K562 (cell line): ENCODE measurements around the gene DOCK3. TPM values are rescaled to one million over a fixed set of nuclear protein-coding genes. Genes with fewer than 3 reads are reported as not detected.

ENCODE experiments used
- CREM ChIP-seq: IDR thresholded peaks from 2 replicates; pipeline ENCODE4 v1.6.1; 2014; ENCODE audit warnings: antibody characterized with exemption, low read depth
- CTCF ChIP-seq, 3 experiments: IDR thresholded peaks in 2 of 3; conservative IDR thresholded peaks in 1 of 3; 2 replicates each; pipeline ENCODE4 v1.5.1; 2011 to 2012; ENCODE audit warnings: low read length in 3 of 3, mild to moderate bottlenecking in 3 of 3, control low read depth in 2 of 3, improper control_type of control experiment in 1 of 3, inconsistent platforms in 1 of 3, low read depth in 1 of 3, mixed read lengths in 1 of 3, moderate library complexity in 1 of 3; ENCODE audit not compliant: insufficient read depth in 2 of 3
- GATAD2B ChIP-seq: fragments of 450-650 bp; IDR thresholded peaks from 2 replicates; pipeline ENCODE4 v1.6.1; 2017; ENCODE audit warnings: mild to moderate bottlenecking, borderline replicate concordance
- GTF2E2 ChIP-seq: fragments of 200-800 bp; sonication (Bioruptor generic); IDR thresholded peaks from 2 replicates; pipeline ENCODE4 v1.6.1; 2016; ENCODE audit warnings: missing genetic modification characterization, missing compliant biosample characterization
- HDAC1 ChIP-seq, 2 experiments: fragments of 450-650 bp; IDR thresholded peaks; 2 replicates each; pipeline ENCODE4 v1.6.1; 2016 to 2017; ENCODE audit warnings: inconsistent platforms in 1 of 2, mild to moderate bottlenecking in 1 of 2, moderate library complexity in 1 of 2
- HSF4 ChIP-seq: fragments of 250-450 bp; sonication (Bioruptor Pico); IDR thresholded peaks from 2 replicates; pipeline ENCODE4 v2.1.2; 2022; ENCODE audit warnings: mild to moderate bottlenecking, moderate library complexity, borderline replicate concordance
- MLX ChIP-seq, 2 experiments: fragments of 450-650 bp in 1 of 2; sonication (generic) in 1 of 2; formaldehyde crosslinking; conservative IDR thresholded peaks; 2 replicates each; pipeline versions ENCODE4 v1.4.0 to v1.8.1; 2020 to 2022; ENCODE audit warnings: mild to moderate bottlenecking in 1 of 2, missing genetic modification reagents in 1 of 2
- MYBL2 ChIP-seq, 2 experiments: fragments of 450-650 bp in 1 of 2; sonication (generic) in 1 of 2; formaldehyde crosslinking in 1 of 2; IDR thresholded peaks; 2 replicates each; pipeline versions ENCODE4 v1.6.1 to v1.8.1; 2017 to 2022; ENCODE audit warnings: borderline replicate concordance in 1 of 2, inconsistent platforms in 1 of 2, low read depth in 1 of 2, mild to moderate bottlenecking in 1 of 2, missing genetic modification reagents in 1 of 2, moderate library complexity in 1 of 2
- PHF20 ChIP-seq: fragments of 450-650 bp; IDR thresholded peaks from 2 replicates; pipeline ENCODE4 v1.6.1; 2018; ENCODE audit not compliant: partially characterized antibody
- PML ChIP-seq: IDR thresholded peaks from 2 replicates; pipeline ENCODE4 v1.6.1; 2012; ENCODE audit warnings: low read length, inconsistent platforms
- POLR3A ChIP-seq: IDR thresholded peaks from 2 replicates; pipeline ENCODE4 v1.6.1; 2011; ENCODE audit warnings: borderline replicate concordance, mild to moderate bottlenecking, moderate library complexity; ENCODE audit not compliant: insufficient read length, insufficient read depth; ENCODE audit errors: extremely low read depth
- PTRF ChIP-seq: fragments of 450-650 bp; IDR thresholded peaks from 2 replicates; pipeline ENCODE4 v1.6.1; 2016; ENCODE audit warnings: mild to moderate bottlenecking, missing genetic modification characterization, missing compliant biosample characterization
- RAD21 ChIP-seq, 2 experiments: fragments of 250-450 bp in 1 of 2; fragments of 450-650 bp in 1 of 2; sonication (Bioruptor Pico) in 1 of 2; formaldehyde crosslinking in 1 of 2; IDR thresholded peaks in 1 of 2; conservative IDR thresholded peaks in 1 of 2; 2 replicates each; pipeline versions ENCODE4 v1.4.0 to v1.8.0; 2020 to 2022; ENCODE audit warnings: mild to moderate bottlenecking in 2 of 2, moderate library complexity in 1 of 2
- SETDB1 ChIP-seq: IDR thresholded peaks from one replicate; pipeline ENCODE4 v1.6.1; 2012; ENCODE audit warnings: low read length, control low read depth, inconsistent platforms
- SNIP1 ChIP-seq: fragments of 450-650 bp; IDR thresholded peaks from 2 replicates; pipeline ENCODE4 v1.7.1; 2017; ENCODE audit warnings: low read depth, mild to moderate bottlenecking
- SP1 ChIP-seq: sonication (generic); formaldehyde crosslinking; IDR thresholded peaks from 2 replicates; pipeline ENCODE4 v1.8.1; 2022; ENCODE audit warnings: mild to moderate bottlenecking, missing genetic modification reagents
- SPI1 ChIP-seq: IDR thresholded peaks from 2 replicates; pipeline ENCODE4 v1.6.1; 2011; ENCODE audit warnings: low read depth, low read length, control low read depth, borderline replicate concordance
- XRCC4 ChIP-seq: IDR thresholded peaks from one replicate; pipeline ENCODE4 v1.6.1; 2011; ENCODE audit not compliant: insufficient read depth, insufficient read length; ENCODE audit errors: extremely low read depth
- ZFP91 ChIP-seq: sonication (generic); formaldehyde crosslinking; IDR thresholded peaks from 2 replicates; pipeline ENCODE4 v1.8.0; 2022; ENCODE audit warnings: mild to moderate bottlenecking, missing genetic modification reagents
- ZNF639 ChIP-seq, 2 experiments: fragments of 200-800 bp in 1 of 2; sonication (Bioruptor generic) in 1 of 2; sonication (generic) in 1 of 2; formaldehyde crosslinking in 1 of 2; IDR thresholded peaks in 1 of 2; conservative IDR thresholded peaks in 1 of 2; 2 replicates each; pipeline versions ENCODE4 v1.5.0 to v1.6.1; 2016 to 2020; ENCODE audit warnings: missing compliant biosample characterization in 1 of 2, missing genetic modification characterization in 1 of 2, missing genetic modification reagents in 1 of 2
- ZNF695 ChIP-seq: fragments of 450-650 bp; formaldehyde crosslinking; IDR thresholded peaks from 2 replicates; pipeline ENCODE4 v1.4.0; 2020; ENCODE audit warnings: mild to moderate bottlenecking, moderate library complexity
- ZNF778 ChIP-seq: fragments of 450-650 bp; formaldehyde crosslinking; IDR thresholded peaks from 2 replicates; pipeline ENCODE4 v1.4.0; 2020; ENCODE audit warnings: mild to moderate bottlenecking, moderate library complexity
- polyA plus RNA-seq, 8 experiments: library from polyadenylated mRNA; depleted of rRNA in 4 of 8; stranded (reverse) in 5 of 8; unstranded in 3 of 8; fragments of >200 nt; fragmentation: Nextera tagmentation in 2 of 8; fragmentation: Illumina TruSeq in 1 of 8; extraction: Ambion mirVana in 2 of 8; extraction: Trizol in 1 of 8; gene quantifications; 2 replicates each; pipeline versions ENCODE4 v1.2.1 to v1.2.3, GENCODE V29; 2011 to 2014; ENCODE audit warnings: inconsistent platforms in 1 of 8, missing spikeins in 1 of 8
- total RNA-seq, 7 experiments: library from RNA; depleted of rRNA in 6 of 7; stranded (reverse); fragments of >200 nt in 6 of 7; fragmentation: Illumina TruSeq in 2 of 7; extraction: Trizol in 2 of 7; gene quantifications; 2 replicates each; pipeline versions ENCODE4 v1.2.1 to v1.2.3, GENCODE V29; 2011 to 2021; ENCODE audit warnings: low replicate concordance in 1 of 7

The DOCK3 gene
- total and polyA plus RNA-seq, 9 of the 15 experiments (the other 6 are each of a cell fraction or from before 2014, with no cell fraction given): under 0.01 to 0.03 (median 0.01) TPM; not detected in 4

GRCh38 chr3:51391075-51391565 lies 716.4 kb downstream of the DOCK3 start, which contains the start of gene RBM15B (continued):
- TF ChIP-seq ZFP91: no peak
- TF ChIP-seq ZNF695 (CRISPR knock-in tag): no peak
- TF ChIP-seq SPI1: no peak
- no peak for TF ChIP-seq HSF4 (CRISPR knock-in tag)
- no peak for TF ChIP-seq PML
- TF ChIP-seq GATAD2B: 0 out of 2 replicates have a peak, but pooled peaks have one; percentile 30
- TF ChIP-seq POLR3A: no peak
- no peak for TF ChIP-seq MYBL2 (IDR thresholded peaks at IDR 0.05; ENCODE audit: low read depth)
- no peak for TF ChIP-seq MYBL2 (CRISPR knock-in tag; IDR thresholded peaks at IDR 0.05; ENCODE audit: borderline replicate concordance)
- no peak for TF ChIP-seq ZNF778 (CRISPR knock-in tag)
- peak; percentile 51; the same call in 1 of the 2 replicates for TF ChIP-seq SP1 (CRISPR knock-in tag)
- no peak for TF ChIP-seq HDAC1 (IDR thresholded peaks at IDR 0.05)
- TF ChIP-seq MLX (CRISPR knock-in tag; conservative IDR thresholded peaks at IDR 0.05): no peak
- peak; percentile 48 for TF ChIP-seq PHF20
- TF ChIP-seq CREM: peak; percentile 97
- TF ChIP-seq CTCF (IDR thresholded peaks at IDR 0.05 in 2 of 3, conservative IDR thresholded peaks at IDR 0.05 in 1 of 3; ENCODE audit: insufficient read depth in 2 of 3, low read depth in 1 of 3, low read length in 3 of 3): peak in 2 of 3 experiments; percentile 75 to 86; a peak in 5 of 6 replicates
- TF ChIP-seq PTRF (tag): no peak
- TF ChIP-seq RAD21 (CRISPR knock-in tag; conservative IDR thresholded peaks at IDR 0.05 in 1 of 2, IDR thresholded peaks at IDR 0.05 in 1 of 2): peak; percentile 31 to 58; a peak in 2 of 4 replicates
- TF ChIP-seq GTF2E2 (tag): 0 out of 2 replicates have a peak, but pooled peaks have one; percentile 27
- TF ChIP-seq SETDB1: peak; percentile 74
- TF ChIP-seq SNIP1: no peak
- peak in 1 of 2 experiments; percentile 97; a peak in 2 of 4 replicates for TF ChIP-seq ZNF639 (CRISPR knock-in tag; conservative IDR thresholded peaks at IDR 0.05 in 1 of 2, IDR thresholded peaks at IDR 0.05 in 1 of 2)
- TF ChIP-seq XRCC4: no peak
